Endothelial cell of umbilical vein (primary cell): ENCODE data around the gene GATA3. TPM values are rescaled to one million over a fixed set of nuclear protein-coding genes. Genes with fewer than 3 reads are reported as not detected.

ENCODE experiments used
- BruUV-seq: library from RNA; stranded (reverse); fragments of 400-500 nt; replicated peaks from 2 replicates; lab custom pipeline; 2021; lab: Mats Ljungman, UMichigan
- CTCF ChIA-PET: fragments of 300-600, 350-600 bp; sonication (Branson Sonifier 250); formaldehyde crosslinking; loops from one replicate; lab custom pipeline; 2021; ENCODE audit warnings: antibody characterized with exemption, inconsistent platforms; lab: Charles Lee
- POLR2A ChIA-PET: fragments of 300-600, 350-600 bp; sonication (Branson Sonifier 250); formaldehyde crosslinking; loops from one replicate; lab custom pipeline; 2021; ENCODE audit warnings: antibody characterized with exemption, inconsistent platforms; lab: Charles Lee
- DNase-seq: peaks from one replicate; pipeline ENCODE4 v3.0.0-alpha.2; 2011; ENCODE audit warnings: low read depth, low spot score
- FAIRE-seq: peaks from 2 replicates; lab custom pipeline; 2011; peaks lifted over from hg19 to GRCh38; lab: Jason Lieb, UNC
- H2AFZ ChIP-seq: 2 replicates; pipeline ENCODE4 v1.6.0; 2012; ENCODE audit warnings: low read depth, low read length, control low read depth, inconsistent platforms
- H3K27ac ChIP-seq: 2 replicates; pipeline ENCODE4 v1.5.1; 2011; ENCODE audit warnings: low read depth, mild to moderate bottlenecking, control low read depth, low read length, moderate library complexity; ENCODE audit not compliant: insufficient read depth
- H3K27me3 ChIP-seq, 2 experiments: 2 replicates each; pipeline versions ENCODE4 v1.6.0 to v1.6.1; 2011; ENCODE audit warnings: low read length in 2 of 2, mixed read lengths in 1 of 2; ENCODE audit not compliant: control insufficient read depth in 2 of 2, insufficient read depth in 2 of 2
- H3K36me3 ChIP-seq, 2 experiments: 2 replicates in 1 of 2; 3 replicates in 1 of 2; pipeline ENCODE4 v1.5.1; 2011; ENCODE audit warnings: low read length in 2 of 2, mild to moderate bottlenecking in 1 of 2, moderate library complexity in 1 of 2; ENCODE audit not compliant: control insufficient read depth in 2 of 2, insufficient read depth in 2 of 2; ENCODE audit errors: extremely low read depth in 1 of 2
- H3K4me1 ChIP-seq: 3 replicates; pipeline ENCODE4 v1.5.1; 2011; ENCODE audit warnings: mild to moderate bottlenecking, low read length; ENCODE audit not compliant: control insufficient read depth, insufficient read depth; ENCODE audit errors: extremely low read depth
- H3K4me2 ChIP-seq: 2 replicates; pipeline ENCODE4 v1.6.1; 2011; ENCODE audit warnings: low read length, control low read depth, mixed read lengths; ENCODE audit not compliant: insufficient read depth
- H3K4me3 ChIP-seq, 3 experiments: fragments of 200-600 bp in 1 of 3; sonication (generic), shearing (Covaris generic) in 1 of 3; replicated peaks in 1 of 3; 2 replicates each; pipeline ENCODE4 v1.5.1; 2011 to 2016; ENCODE audit warnings: control low read depth in 3 of 3, low read length in 3 of 3, mild to moderate bottlenecking in 2 of 3, inconsistent platforms in 1 of 3, low read depth in 1 of 3, moderate library complexity in 1 of 3; ENCODE audit not compliant: insufficient read depth in 1 of 3
- H3K79me2 ChIP-seq: 2 replicates; pipeline ENCODE4 v1.6.0; 2012; ENCODE audit warnings: low read length, inconsistent platforms; ENCODE audit not compliant: control insufficient read depth, insufficient read depth
- H3K9ac ChIP-seq: replicated peaks from 2 replicates; pipeline ENCODE3; 2011; ENCODE audit warnings: low read length, control low read depth; ENCODE audit not compliant: insufficient read depth; ENCODE audit errors: extremely low read depth
- H3K9me1 ChIP-seq: replicated peaks from 3 replicates; pipeline ENCODE4 v1.6.0; 2011; ENCODE audit warnings: mild to moderate bottlenecking, low read length; ENCODE audit not compliant: control insufficient read depth, insufficient read depth; ENCODE audit errors: extremely low read depth
- H3K9me3 ChIP-seq: replicated peaks from 2 replicates; pipeline ENCODE4 v1.5.1; 2012; ENCODE audit warnings: low read length, inconsistent platforms; ENCODE audit not compliant: control insufficient read depth, insufficient read depth
- H4K20me1 ChIP-seq: replicated peaks from 2 replicates; pipeline ENCODE3; 2011; ENCODE audit warnings: mild to moderate bottlenecking, low read length; ENCODE audit not compliant: control insufficient read depth, insufficient read depth; ENCODE audit errors: extremely low read depth
- EZH2 ChIP-seq: IDR thresholded peaks from 2 replicates; pipeline ENCODE4 v1.6.1; 2012; ENCODE audit warnings: borderline replicate concordance, low read depth, mild to moderate bottlenecking, moderate library complexity, low read length, inconsistent platforms; ENCODE audit not compliant: severe bottlenecking
- FOS ChIP-seq: IDR thresholded peaks from 2 replicates; pipeline ENCODE4 v1.6.1; 2011; ENCODE audit warnings: mild to moderate bottlenecking, low read length, moderate library complexity, borderline replicate concordance; ENCODE audit not compliant: insufficient read depth
- GATA2 ChIP-seq: IDR thresholded peaks from 2 replicates; pipeline ENCODE4 v1.7.0; 2011; ENCODE audit warnings: low read depth, mild to moderate bottlenecking, moderate library complexity, mixed read lengths, low read length; ENCODE audit not compliant: insufficient read length, insufficient read depth
- JUN ChIP-seq: IDR thresholded peaks from 2 replicates; pipeline ENCODE4 v1.6.1; 2011; ENCODE audit warnings: borderline replicate concordance, low read depth; ENCODE audit not compliant: insufficient read length, insufficient read depth
- MAX ChIP-seq: IDR thresholded peaks from 2 replicates; pipeline ENCODE4 v1.6.1; 2011; ENCODE audit not compliant: insufficient read depth, insufficient read length
- MYC ChIP-seq: IDR thresholded peaks from one replicate; pipeline ENCODE4 v1.6.1; 2011; ENCODE audit warnings: mild to moderate bottlenecking, low read depth, low read length
- POLR2A ChIP-seq: IDR thresholded peaks from 2 replicates; pipeline ENCODE4 v1.6.1; 2012; ENCODE audit warnings: low read depth, mild to moderate bottlenecking, control low read depth, low read length
- POLR2AphosphoS5 ChIP-seq: IDR thresholded peaks from 2 replicates; pipeline ENCODE4 v1.6.1; 2012; ENCODE audit warnings: low read depth, mild to moderate bottlenecking, control low read depth, low read length, moderate library complexity; ENCODE audit not compliant: insufficient read depth
- dilution Hi-C: fragments of 300-500 bp; cut with MboI; formaldehyde crosslinking; loops from one replicate; pipeline ENCODE4 v1.15.0; 2019; ENCODE audit warnings: low sequenced_read_pairs; ENCODE audit not compliant: extremely low pct_ligation_motif_present
- intact Hi-C: fragments of 100-400 bp; cut with micrococcal nuclease; formaldehyde crosslinking; loops from one replicate; pipeline ENCODE4 v1.10.0; 2022
- polyA plus RNA-seq, 4 experiments: library from polyadenylated mRNA; depleted of rRNA in 3 of 4; stranded (reverse) in 3 of 4; unstranded in 1 of 4; fragments of >200 nt; gene quantifications; 2 replicates each; pipeline versions ENCODE4 v1.2.1 to v1.2.3, GENCODE V29; 2011 to 2012; ENCODE audit warnings: missing spikeins in 1 of 4
- total RNA-seq: library from RNA; stranded (reverse); gene quantifications from 2 replicates; pipeline ENCODE4 v1.2.3, GENCODE V29; 2021
- TF ChIP-seq, protein P1 (sequence below), 2 donors: IDR thresholded peaks; 1 replicate in 1 of 2; 2 replicates in 1 of 2; pipeline ENCODE4 v1.5.1; 2011; ENCODE audit warnings: low read length in 2 of 2, mild to moderate bottlenecking in 2 of 2, moderate library complexity in 2 of 2, control low read depth in 1 of 2, inconsistent platforms in 1 of 2, low read depth in 1 of 2; ENCODE audit not compliant: insufficient read depth in 1 of 2; ENCODE audit errors: extremely low read depth in 1 of 2

The GATA3 gene
- total and polyA plus RNA-seq, 2 donors (not counting 3 experiments of a cell fraction or from before 2014, with no cell fraction given) = 9.3 to 33.0 TPM

GRCh38 chr10:8069108-8069507 lies 14.6 kb downstream of the GATA3 start:
- Histone ChIP-seq H3K9ac (no peak overlapping the region), H3K4me1 (peaks cover 53% of the 10 kb centered on the region), H3K27me3 (no peaks in the 10 kb centered on the region), H4K20me1 (no peaks in the 10 kb centered on the region), H3K79me2 (peaks cover 46% of the 10 kb centered on the region), H3K4me3 (no peak overlapping the region), H3K36me3 (peaks cover 33 to 44% of the 10 kb centered on the region in 2 experiments), H3K27ac (no peak overlapping the region), H3K9me3 (no peaks in the 10 kb centered on the region), H3K4me2 (no peak overlapping the region), H2AFZ (no peak overlapping the region), H3K9me1 (no peaks in the 10 kb centered on the region)
- no peak for TF ChIP-seq EZH2
- TF ChIP-seq MAX = no peak
- TF ChIP-seq POLR2AphosphoS5 = no peak
- TF ChIP-seq MYC = no peak
- no peak for TF ChIP-seq GATA2
- no peak for TF ChIP-seq POLR2A
- TF ChIP-seq FOS = no peak
- no peak for FAIRE-seq
- DNase-seq = no peak
- CTCF ChIA-PET = no interaction called here
- POLR2A ChIA-PET = no interaction called here
- intact Hi-C loops (no loop called here), dilution Hi-C loops (no loop called here)
- BruUV-seq = no TSS peak

DNA sequence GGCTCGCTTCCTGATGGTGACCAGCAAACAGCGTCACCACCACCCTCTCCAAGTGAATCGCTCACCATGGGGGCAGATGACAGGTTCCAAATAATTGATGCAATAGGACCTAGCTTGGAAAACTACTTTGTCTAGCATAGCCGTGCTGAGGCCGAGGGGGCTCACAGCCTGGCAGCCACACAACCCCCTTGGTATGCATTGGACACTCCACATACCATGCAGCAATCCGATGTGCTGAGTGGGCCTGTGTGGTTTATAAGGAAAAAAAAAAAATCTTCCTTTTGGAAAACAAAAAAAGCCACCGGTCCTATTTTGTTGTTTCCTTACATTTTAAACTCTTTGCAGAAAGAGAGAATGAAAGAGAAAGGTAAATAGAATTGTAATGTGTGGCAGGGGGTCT lies 15.1 kb downstream of the GATA3 start:
- Histone ChIP-seq H3K9ac (no peak overlapping the region), H3K27ac (no peak overlapping the region), H3K9me3 (no peaks in the 10 kb centered on the region), H4K20me1 (no peaks in the 10 kb centered on the region), H3K27me3 (no peaks in the 10 kb centered on the region), H3K4me2 (no peak overlapping the region), H3K4me1 (peaks cover 51% of the 10 kb centered on the region), H3K9me1 (no peaks in the 10 kb centered on the region), H2AFZ (no peak overlapping the region), H3K4me3 (no peak overlapping the region), H3K36me3 (peaks cover 35 to 42% of the 10 kb centered on the region in 2 experiments), H3K79me2 (peaks cover 44% of the 10 kb centered on the region)
- FAIRE-seq (no peak), DNase-seq (no peak)
- BruUV-seq = no TSS peak
- dilution Hi-C loops = no loop called here
- ChIA-PET POLR2A (no interaction called here), CTCF (no interaction called here)
- TF ChIP-seq GATA2 = no peak
- TF ChIP-seq POLR2AphosphoS5 = no peak
- TF ChIP-seq POLR2A = no peak
- TF ChIP-seq MYC = no peak
- TF ChIP-seq FOS = no peak
- TF ChIP-seq MAX = no peak
- TF ChIP-seq EZH2 = no peak
- TF ChIP-seq JUN = no peak
- TF ChIP-seq, protein P1, sequence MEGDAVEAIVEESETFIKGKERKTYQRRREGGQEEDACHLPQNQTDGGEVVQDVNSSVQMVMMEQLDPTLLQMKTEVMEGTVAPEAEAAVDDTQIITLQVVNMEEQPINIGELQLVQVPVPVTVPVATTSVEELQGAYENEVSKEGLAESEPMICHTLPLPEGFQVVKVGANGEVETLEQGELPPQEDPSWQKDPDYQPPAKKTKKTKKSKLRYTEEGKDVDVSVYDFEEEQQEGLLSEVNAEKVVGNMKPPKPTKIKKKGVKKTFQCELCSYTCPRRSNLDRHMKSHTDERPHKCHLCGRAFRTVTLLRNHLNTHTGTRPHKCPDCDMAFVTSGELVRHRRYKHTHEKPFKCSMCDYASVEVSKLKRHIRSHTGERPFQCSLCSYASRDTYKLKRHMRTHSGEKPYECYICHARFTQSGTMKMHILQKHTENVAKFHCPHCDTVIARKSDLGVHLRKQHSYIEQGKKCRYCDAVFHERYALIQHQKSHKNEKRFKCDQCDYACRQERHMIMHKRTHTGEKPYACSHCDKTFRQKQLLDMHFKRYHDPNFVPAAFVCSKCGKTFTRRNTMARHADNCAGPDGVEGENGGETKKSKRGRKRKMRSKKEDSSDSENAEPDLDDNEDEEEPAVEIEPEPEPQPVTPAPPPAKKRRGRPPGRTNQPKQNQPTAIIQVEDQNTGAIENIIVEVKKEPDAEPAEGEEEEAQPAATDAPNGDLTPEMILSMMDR (IDR thresholded peaks at IDR 0.05; ENCODE audit: extremely low read depth in 1 of 2, insufficient read depth in 1 of 2, low read depth in 1 of 2, low read length in 2 of 2) = no peak
- intact Hi-C loops = no loop called here
